Activated T-helper 9 cell treated with anti-CD3 and anti-CD28 coated beads, Interleukin-2, amount 50 U/mL, for 16 hours (primary cell): ENCODE data around the gene KRTAP12-2.

Source experiments
- DNase-seq: peaks from one replicate; pipeline ENCODE4 v3.0.0-alpha.2; 2020; ENCODE audit warnings: low read depth

KRTAP12-2 gene

GRCh38 chr21:44666401-44667320 lies at the start of gene KRTAP12-2:
Gene KRTAP12-2 (minus strand): TSS chr21:44666927. CDS start chr21:44666886, 41 bp downstream.
- DNase-seq: no peak

GRCh38 chr21:44714905-44715304 lies 48.2 kb upstream of the KRTAP12-2 start:
- no peak for DNase-seq

- DNase-seq: no peak
Observed at GRCh38 chr21:44713846-44714245, 47.1 kb upstream of the KRTAP12-2 start.

GRCh38 chr21:44713130-44713529 lies 46.4 kb upstream of the KRTAP12-2 start:
- no peak for DNase-seq

- DNase-seq: no peak
Observed at GRCh38 chr21:44712203-44713028, 45.7 kb upstream of the KRTAP12-2 start.

GRCh38 chr21:44711327-44712202 lies 44.8 kb upstream of the KRTAP12-2 start, which contains the start of gene TSPEAR:
Gene TSPEAR (minus strand): TSS chr21:44711572. CDS start chr21:44711514, 58 bp downstream.
- no peak for DNase-seq

- DNase-seq: no peak
Observed at GRCh38 chr21:44710756-44711326, 44.1 kb upstream of the KRTAP12-2 start.

GRCh38 chr21:44710294-44710665 lies 43.6 kb upstream of the KRTAP12-2 start:
- no peak for DNase-seq

GRCh38 chr21:44709426-44710293 lies 42.9 kb upstream of the KRTAP12-2 start:
- no peak for DNase-seq

GRCh38 chr21:44708866-44709425 lies 42.2 kb upstream of the KRTAP12-2 start:
- DNase-seq: no peak

GRCh38 chr21:44708213-44708865 lies 41.6 kb upstream of the KRTAP12-2 start:
- no peak for DNase-seq

GRCh38 chr21:44706706-44707581 lies 40.2 kb upstream of the KRTAP12-2 start:
- no peak for DNase-seq

- no peak for DNase-seq
Observed at GRCh38 chr21:44706026-44706705, 39.4 kb upstream of the KRTAP12-2 start.

- DNase-seq: no peak
Observed at GRCh38 chr21:44704636-44705001, 37.9 kb upstream of the KRTAP12-2 start.

- DNase-seq: no peak
Observed at GRCh38 chr21:44703731-44704635, 37.3 kb upstream of the KRTAP12-2 start.

- no peak for DNase-seq
Observed at GRCh38 chr21:44702973-44703730, 36.4 kb upstream of the KRTAP12-2 start.
